GM12874 (cell line): ENCODE measurements around the gene MMP23B.

Source experiments
- CTCF ChIP-seq: IDR thresholded peaks from 2 replicates; pipeline ENCODE4 v1.5.1; 2011; ENCODE audit warnings: low read depth, mild to moderate bottlenecking, control low read depth, low read length, moderate library complexity; ENCODE audit not compliant: insufficient read depth

MMP23B gene

GRCh38 chr1:1627829-1628753, 3.9 kb upstream of the MMP23B start:
- no peak for TF ChIP-seq CTCF

GRCh38 chr1:1628754-1629429, 3.1 kb upstream of the MMP23B start:
- no peak for TF ChIP-seq CTCF

GRCh38 chr1:1629430-1630190, 2.4 kb upstream of the MMP23B start:
- TF ChIP-seq CTCF: no peak

- no peak for TF ChIP-seq CTCF
These were observed 1.6 kb upstream of the MMP23B start for GRCh38 chr1:1630191-1630964.

- no peak for TF ChIP-seq CTCF
These were observed 800 bp upstream of the MMP23B start for GRCh38 chr1:1630965-1631781.

- TF ChIP-seq CTCF: peak; percentile 18; the same call in 1 of the 2 replicates
These were observed 26.9 kb downstream of the MMP23B start, which contains the start of gene CDK11B for GRCh38 chr1:1658583-1659549. Gene CDK11B (minus strand): TSS chr1:1659004. CDS start chr1:1657485, 1,519 bp downstream.
